K562 (cell line): ENCODE data around the gene SLC43A1. TPM values are rescaled to one million over a fixed set of nuclear protein-coding genes. Genes with fewer than 3 reads are reported as not detected.

Source experiments
- ATAC-seq: fragments of 200-7000 bp; cut with Tn5 transposase; 3 replicates; pipeline ENCODE4 v1.9.1; 2020; ENCODE audit warnings: moderate library complexity
- BruUV-seq: library from RNA; stranded (reverse); fragments of 400-500 nt; replicated peaks from 2 replicates; lab custom pipeline; 2021; lab: Mats Ljungman, UMichigan
- CTCF ChIA-PET: fragments of 300-600 bp; formaldehyde crosslinking; extraction: SDS; loops from one replicate; lab custom pipeline; 2021; ENCODE audit warnings: low intra/inter-chr PET ratio; lab: Yijun Ruan, JAX
- POLR2A ChIA-PET: fragments of 300-600, 350-650 bp; sonication (Branson Sonifier 250); formaldehyde crosslinking; extraction: SDS; loops from one replicate; lab custom pipeline; 2021; ENCODE audit warnings: antibody characterized with exemption, inconsistent platforms; lab: Yijun Ruan, JAX
- DNase-seq, 4 experiments: peaks; one replicate each; pipeline versions ENCODE4 v3.0.0 to v3.0.0-alpha.2; 2011 to 2018; ENCODE audit warnings: low spot score in 3 of 4, mixed read lengths in 3 of 4; ENCODE audit errors: extremely low read depth in 1 of 4
- FAIRE-seq: peaks from 2 replicates; lab custom pipeline; 2011; peaks lifted over from hg19 to GRCh38; lab: Jason Lieb, UNC
- H2AFZ ChIP-seq: 2 replicates; pipeline ENCODE4 v1.6.0; 2011; ENCODE audit warnings: low read depth, low read length, control low read depth, inconsistent platforms
- H3K27ac ChIP-seq: fragments of 200-600 bp; 3 replicates; pipeline ENCODE4 v1.8.0; 2011; ENCODE audit warnings: low read depth, mild to moderate bottlenecking, control low read depth, inconsistent platforms, low read length, moderate library complexity, mixed read lengths; ENCODE audit errors: extremely low read depth
- H3K27me3 ChIP-seq, 2 experiments: fragments of 300-600 bp in 1 of 2; 2 replicates in 1 of 2; 3 replicates in 1 of 2; pipeline versions ENCODE4 v1.6.0 to v1.8.0; 2011; ENCODE audit warnings: inconsistent platforms in 2 of 2, low read length in 2 of 2, mild to moderate bottlenecking in 1 of 2, mixed read lengths in 1 of 2, moderate library complexity in 1 of 2; ENCODE audit not compliant: control insufficient read depth in 2 of 2, insufficient read depth in 2 of 2
- H3K36me3 ChIP-seq: fragments of 300-600 bp; 3 replicates; pipeline ENCODE4 v1.8.0; 2011; ENCODE audit warnings: mild to moderate bottlenecking, low read length, inconsistent platforms; ENCODE audit not compliant: control insufficient read depth, insufficient read depth
- H3K4me1 ChIP-seq, 2 experiments: fragments of 200-600 bp in 1 of 2; replicated peaks in 1 of 2; 2 replicates in 1 of 2; 3 replicates in 1 of 2; pipeline versions ENCODE4 v1.5.1 to v1.8.0; 2011; ENCODE audit warnings: inconsistent platforms in 2 of 2, low read length in 2 of 2, mild to moderate bottlenecking in 1 of 2, mixed read lengths in 1 of 2, moderate library complexity in 1 of 2; ENCODE audit not compliant: control insufficient read depth in 2 of 2, insufficient read depth in 2 of 2
- H3K4me2 ChIP-seq: 2 replicates; pipeline ENCODE4 v1.6.1; 2011; ENCODE audit warnings: low read length, control low read depth, inconsistent platforms, mixed read lengths; ENCODE audit not compliant: insufficient read depth
- H3K4me3 ChIP-seq: fragments of 200-600 bp; sonication (generic), shearing (Covaris generic); 2 replicates; pipeline ENCODE4 v1.5.1; 2016; ENCODE audit warnings: control low read depth, inconsistent platforms
- H3K79me2 ChIP-seq: fragments of 200-600 bp; 3 replicates; pipeline ENCODE4 v1.8.0; 2011; ENCODE audit warnings: low read length, inconsistent platforms; ENCODE audit not compliant: control insufficient read depth, insufficient read depth
- H3K9ac ChIP-seq, 2 experiments: 2 replicates each; pipeline versions ENCODE4 v1.6.0 to v1.6.1; 2011; ENCODE audit warnings: low read depth in 2 of 2, low read length in 2 of 2, control low read depth in 1 of 2, inconsistent platforms in 1 of 2, mild to moderate bottlenecking in 1 of 2, mixed read lengths in 1 of 2; ENCODE audit not compliant: insufficient read depth in 1 of 2
- H3K9me1 ChIP-seq: one replicate; pipeline ENCODE4 v1.6.0; 2011; ENCODE audit warnings: inconsistent platforms, mild to moderate bottlenecking, low read length, moderate library complexity; ENCODE audit not compliant: control insufficient read depth, insufficient read depth
- H3K9me3 ChIP-seq: replicated peaks from 2 replicates; pipeline ENCODE4 v1.5.1; 2011; ENCODE audit warnings: low read depth, low read length, inconsistent platforms; ENCODE audit not compliant: control insufficient read depth, insufficient read depth
- H4K20me1 ChIP-seq: replicated peaks from 2 replicates; pipeline ENCODE4 v1.6.1; 2011; ENCODE audit warnings: low read length, inconsistent platforms, mixed read lengths; ENCODE audit not compliant: control insufficient read depth, insufficient read depth
- BHLHE40 ChIP-seq: IDR thresholded peaks from 2 replicates; pipeline ENCODE4 v1.6.1; 2011; ENCODE audit warnings: low read length, improper control_type of control experiment
- CBFB ChIP-seq: sonication (generic); formaldehyde crosslinking; IDR thresholded peaks from 2 replicates; pipeline ENCODE4 v1.4.0; 2020; ENCODE audit warnings: mild to moderate bottlenecking, missing genetic modification reagents
- CTCF ChIP-seq, 3 experiments: IDR thresholded peaks in 2 of 3; conservative IDR thresholded peaks in 1 of 3; 2 replicates each; pipeline ENCODE4 v1.5.1; 2011 to 2012; ENCODE audit warnings: low read length in 3 of 3, mild to moderate bottlenecking in 3 of 3, control low read depth in 2 of 3, improper control_type of control experiment in 1 of 3, inconsistent platforms in 1 of 3, low read depth in 1 of 3, mixed read lengths in 1 of 3, moderate library complexity in 1 of 3; ENCODE audit not compliant: insufficient read depth in 2 of 3
- DACH1 ChIP-seq: fragments of 450-650 bp; IDR thresholded peaks from 2 replicates; pipeline ENCODE4 v1.6.1; 2018; ENCODE audit not compliant: partially characterized antibody
- ESRRB ChIP-seq: fragments of 250-450 bp; sonication (Bioruptor Pico); IDR thresholded peaks from 2 replicates; pipeline ENCODE4 v1.5.0; 2020; ENCODE audit warnings: mild to moderate bottlenecking, moderate library complexity, borderline replicate concordance
- GABPB1 ChIP-seq: sonication (generic); formaldehyde crosslinking; IDR thresholded peaks from 2 replicates; pipeline ENCODE4 v1.8.0; 2022; ENCODE audit warnings: mild to moderate bottlenecking, missing genetic modification reagents
- GTF3C2 ChIP-seq: IDR thresholded peaks from 3 replicates; pipeline ENCODE4 v1.6.1; 2011; ENCODE audit warnings: borderline replicate concordance, mild to moderate bottlenecking, moderate library complexity; ENCODE audit not compliant: insufficient read length; ENCODE audit errors: extremely low read depth
- TRIM25 ChIP-seq: fragments of 450-650 bp; IDR thresholded peaks from 2 replicates; pipeline ENCODE4 v1.7.0; 2016; ENCODE audit warnings: borderline replicate concordance
- ZBTB1 ChIP-seq: sonication (generic); formaldehyde crosslinking; IDR thresholded peaks from 2 replicates; pipeline ENCODE4 v1.8.1; 2023; ENCODE audit warnings: missing genetic modification reagents, low read depth, mild to moderate bottlenecking, borderline replicate concordance
- ZBTB5 ChIP-seq: fragments of 450-650 bp; IDR thresholded peaks from 2 replicates; pipeline ENCODE4 v1.6.1; 2017; ENCODE audit warnings: antibody characterized with exemption
- ZKSCAN8 ChIP-seq: fragments of 200-800 bp; sonication (Bioruptor generic); IDR thresholded peaks from 2 replicates; pipeline ENCODE4 v1.6.1; 2016; ENCODE audit warnings: missing genetic modification characterization, missing compliant biosample characterization
- ZNF12 ChIP-seq: sonication (generic); formaldehyde crosslinking; IDR thresholded peaks from 2 replicates; pipeline ENCODE4 v1.4.0; 2020; ENCODE audit warnings: mild to moderate bottlenecking, missing genetic modification reagents
- ZNF444 ChIP-seq: fragments of 250-450 bp; sonication (Bioruptor Pico); IDR thresholded peaks from 2 replicates; pipeline ENCODE4 v1.4.0; 2020; ENCODE audit warnings: mild to moderate bottlenecking, moderate library complexity
- WGBS: fragments of 100-300 bp; shearing (Covaris generic); methylation state at CpG from one replicate; pipeline ENCODE4 v1.1.6; 2016; ENCODE audit warnings: low coverage, mixed read lengths; ENCODE audit not compliant: insufficient coverage; ENCODE audit errors: missing lambda C conversion rate; 5-methylcytosine and 5-hydroxymethylcytosine counted together
- in situ Hi-C: fragments of 300-500 bp; cut with MboI; formaldehyde crosslinking; loops from 4 replicates; pipeline ENCODE4 v1.15.0; 2018; ENCODE audit warnings: inconsistent platforms, mixed read lengths
- intact Hi-C: fragments of 100-400 bp; cut with micrococcal nuclease; formaldehyde crosslinking; loops from 2 replicates; pipeline ENCODE4 v1.14.2; 2022
- polyA plus RNA-seq, 8 experiments: library from polyadenylated mRNA; depleted of rRNA in 4 of 8; stranded (reverse) in 5 of 8; unstranded in 3 of 8; fragments of >200 nt; fragmentation: Nextera tagmentation in 2 of 8; fragmentation: Illumina TruSeq in 1 of 8; extraction: Ambion mirVana in 2 of 8; extraction: Trizol in 1 of 8; gene quantifications; 2 replicates each; pipeline versions ENCODE4 v1.2.1 to v1.2.3, GENCODE V29; 2011 to 2014; ENCODE audit warnings: inconsistent platforms in 1 of 8, missing spikeins in 1 of 8
- total RNA-seq, 7 experiments: library from RNA; depleted of rRNA in 6 of 7; stranded (reverse); fragments of >200 nt in 6 of 7; fragmentation: Illumina TruSeq in 2 of 7; extraction: Trizol in 2 of 7; gene quantifications; 2 replicates each; pipeline versions ENCODE4 v1.2.1 to v1.2.3, GENCODE V29; 2011 to 2021; ENCODE audit warnings: low replicate concordance in 1 of 7

Gene SLC43A1
- total and polyA plus RNA-seq, 9 of the 15 experiments (the other 6 are each of a cell fraction or from before 2014, with no cell fraction given) = 2.6 to 41.8 (median 24.6) TPM

- Histone ChIP-seq H3K4me3 (no peak overlapping the region), H3K27ac (no peak overlapping the region), H3K79me2 (no peaks in the 10 kb centered on the region), H3K9me3 (no peaks in the 10 kb centered on the region), H3K9ac (peak overlapping the region in 1 of 2 experiments; percentile 0; a peak in 1 of 4 replicates), H3K36me3 (no peaks in the 10 kb centered on the region), H3K9me1 (no peaks in the 10 kb centered on the region), H3K4me2 (0 out of 2 replicates have a peak overlapping the region, but pooled peaks have one; percentile 16), H2AFZ (peak overlapping the region; percentile 76), H3K27me3 (no peaks in the 10 kb centered on the region), H4K20me1 (peaks cover under 1% of the 10 kb centered on the region; the same call in 1 of the 2 replicates), H3K4me1 (peaks cover 19 to 49% of the 10 kb centered on the region in 2 experiments)
- ChIA-PET CTCF (interaction anchor here (0.7 to 3.6 kb wide), 6 partner anchors 23 to 184 kb away, joined by 3 to 32 read pairs (median 3); partner anchors contain the start of gene UBE2L6), POLR2A (interaction anchor here (0.6 to 1.3 kb wide), 4 partner anchors 30 to 284 kb away, joined by 3 to 5 read pairs (median 4); no protein-coding TSS in a partner anchor)
- intact Hi-C loops = loop anchor here (1.0 to 5.0 kb wide), 9 partner anchors 23 to 1065 kb away; partner anchors contain the start of gene UBE2L6
- FAIRE-seq (no peak), DNase-seq (no peak), ATAC-seq (peak; percentile 5; the same call in 2 of the 3 replicates)
- WGBS = 17% methylated on average over 7 of the region's 7 CpGs
- no TSS peak for BruUV-seq
- in situ Hi-C loops = loop anchor here (10.0 kb wide), 1 partner anchor 187 kb away; the partner anchor contains the start of gene YPEL4
- TF ChIP-seq ZNF12 (CRISPR knock-in tag) (no peak), CBFB (no peak), BHLHE40 (peak; percentile 2; the same call in 1 of the 2 replicates), ESRRB (CRISPR knock-in tag) (no peak), ZBTB5 (no peak), CTCF (IDR thresholded peaks at IDR 0.05 in 2 of 3, conservative IDR thresholded peaks at IDR 0.05 in 1 of 3; ENCODE audit: insufficient read depth in 2 of 3, low read depth in 1 of 3, low read length in 3 of 3) (peak in 1 of 3 experiments; percentile 5; a peak in 1 of 6 replicates), DACH1 (no peak), ZBTB1 (CRISPR knock-in tag) (no peak), ZKSCAN8 (CRISPR knock-in tag) (no peak), TRIM25 (no peak), GTF3C2 (no peak), ZNF444 (CRISPR knock-in tag) (no peak), GABPB1 (0 out of 2 replicates have a peak, but pooled peaks have one; percentile 3)
Observed at GRCh38 chr11:57457643-57458023, 57.9 kb downstream of the SLC43A1 start.
